Cardiac muscle cell (in vitro differentiated cells and primary cell): ENCODE data around the gene ZNF418. TPM values are rescaled to one million over a fixed set of nuclear protein-coding genes. Genes with fewer than 3 reads are reported as not detected.
A peak's percentile ranks its signal among the peaks of the same experiment; 100 is the strongest.
"Not testable (repeated sequence)": the region's sequence is repeated elsewhere in the genome, so short reads cannot be mapped to it uniquely, and the experiment has no call there.

ENCODE experiments used
- DNase-seq, 2 donors: peaks; one replicate each; pipeline versions ENCODE4 v3.0.0 to v3.0.0-alpha.2; 2010 to 2017; ENCODE audit warnings: low read depth in 1 of 2, low spot score in 1 of 2
- H3K27ac ChIP-seq: fragments of 200-600 bp; sonication (generic); 2 replicates; pipeline ENCODE4 v1.5.1; 2016
- H3K27me3 ChIP-seq: fragments of 200-600 bp; sonication (generic); 2 replicates; pipeline ENCODE4 v1.6.0; 2016; ENCODE audit warnings: control low read depth
- H3K36me3 ChIP-seq: fragments of 200-600 bp; sonication (generic); 2 replicates; pipeline ENCODE4 v1.5.1; 2016; ENCODE audit warnings: control low read depth
- H3K4me1 ChIP-seq: fragments of 200-600 bp; sonication (generic); 2 replicates; pipeline ENCODE4 v1.8.1; 2017; ENCODE audit warnings: low read depth, mild to moderate bottlenecking, mixed run types
- H3K4me3 ChIP-seq: fragments of 200-600 bp; sonication (generic); 2 replicates; pipeline ENCODE4 v1.5.1; 2016; ENCODE audit warnings: mild to moderate bottlenecking
- H3K9me3 ChIP-seq: fragments of 200-600 bp; sonication (generic); 2 replicates; pipeline ENCODE4 v1.5.1; 2017; ENCODE audit warnings: low read depth, mild to moderate bottlenecking, control low read depth
- polyA plus RNA-seq: library from polyadenylated mRNA; unstranded; fragments of >200 nt; fragmentation: Nextera tagmentation; extraction: Ambion mirVana; gene quantifications from 2 replicates; pipeline ENCODE4 v1.2.1, GENCODE V29; 2016
- total RNA-seq: library from RNA; depleted of rRNA; stranded (reverse); fragments of >200 nt; gene quantifications from 2 replicates; pipeline ENCODE4 v1.2.3, GENCODE V29; 2016
- TF ChIP-seq, protein P1 (sequence below): IDR thresholded peaks from 2 replicates; pipeline ENCODE4 v1.5.1; 2012; ENCODE audit warnings: low read depth, mild to moderate bottlenecking, low read length

Gene ZNF418
- total and polyA plus RNA-seq, 2 experiments from 2014 or later = 6.1 to 19.7 TPM

- no peaks in the 10 kb centered on the region for H3K27me3 ChIP-seq
- DNase-seq = no peak
- peak overlapping the region; percentile 90 for H3K4me3 ChIP-seq
- no peaks in the 10 kb centered on the region for H3K9me3 ChIP-seq
- H3K4me1 ChIP-seq = peaks cover 9% of the 10 kb centered on the region
- H3K27ac ChIP-seq = no peak overlapping the region
- H3K36me3 ChIP-seq = peaks cover 9% of the 10 kb centered on the region
- TF ChIP-seq, protein P1, sequence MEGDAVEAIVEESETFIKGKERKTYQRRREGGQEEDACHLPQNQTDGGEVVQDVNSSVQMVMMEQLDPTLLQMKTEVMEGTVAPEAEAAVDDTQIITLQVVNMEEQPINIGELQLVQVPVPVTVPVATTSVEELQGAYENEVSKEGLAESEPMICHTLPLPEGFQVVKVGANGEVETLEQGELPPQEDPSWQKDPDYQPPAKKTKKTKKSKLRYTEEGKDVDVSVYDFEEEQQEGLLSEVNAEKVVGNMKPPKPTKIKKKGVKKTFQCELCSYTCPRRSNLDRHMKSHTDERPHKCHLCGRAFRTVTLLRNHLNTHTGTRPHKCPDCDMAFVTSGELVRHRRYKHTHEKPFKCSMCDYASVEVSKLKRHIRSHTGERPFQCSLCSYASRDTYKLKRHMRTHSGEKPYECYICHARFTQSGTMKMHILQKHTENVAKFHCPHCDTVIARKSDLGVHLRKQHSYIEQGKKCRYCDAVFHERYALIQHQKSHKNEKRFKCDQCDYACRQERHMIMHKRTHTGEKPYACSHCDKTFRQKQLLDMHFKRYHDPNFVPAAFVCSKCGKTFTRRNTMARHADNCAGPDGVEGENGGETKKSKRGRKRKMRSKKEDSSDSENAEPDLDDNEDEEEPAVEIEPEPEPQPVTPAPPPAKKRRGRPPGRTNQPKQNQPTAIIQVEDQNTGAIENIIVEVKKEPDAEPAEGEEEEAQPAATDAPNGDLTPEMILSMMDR = no peak
These were observed 11.1 kb upstream of the ZNF418 start for GRCh38 chr19:57946316-57946715.

GRCh38 chr19:57941593-57941992 is 6.4 kb upstream of the ZNF418 start:
- no peak overlapping the region for H3K4me3 ChIP-seq
- peaks cover 7% of the 10 kb centered on the region for H3K4me1 ChIP-seq
- H3K27ac ChIP-seq = no peak overlapping the region
- DNase-seq = no peak
- no peaks in the 10 kb centered on the region for H3K9me3 ChIP-seq
- TF ChIP-seq, protein P1 = no peak
- H3K36me3 ChIP-seq = peaks cover 19% of the 10 kb centered on the region
- no peaks in the 10 kb centered on the region for H3K27me3 ChIP-seq

DNA sequence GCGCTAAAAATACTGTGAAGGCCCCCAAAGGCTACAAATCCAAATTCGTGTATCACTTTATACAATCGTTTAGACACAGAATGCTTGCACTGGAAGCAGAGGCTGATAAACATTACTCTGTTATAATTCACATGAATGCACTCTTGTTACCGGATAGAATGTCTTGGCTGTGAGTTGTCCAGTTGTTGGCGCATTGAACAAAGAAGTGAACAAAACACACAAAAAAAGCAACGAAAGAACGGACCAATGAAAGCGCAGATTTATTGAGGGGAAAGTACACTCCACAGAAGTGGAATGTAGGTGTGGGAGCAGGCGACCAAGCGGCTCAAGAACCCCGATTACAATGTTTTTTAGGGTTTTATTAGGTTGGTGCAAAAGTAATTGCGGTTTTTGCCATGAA is 529 bp upstream of the ZNF418 start:
- no peak overlapping the region for H3K27ac ChIP-seq
- no peaks in the 10 kb centered on the region for H3K4me1 ChIP-seq
- H3K4me3 ChIP-seq = no peak overlapping the region
- TF ChIP-seq, protein P1 = no peak
- peaks cover 4% of the 10 kb centered on the region for H3K36me3 ChIP-seq
- H3K9me3 ChIP-seq = no peaks in the 10 kb centered on the region
- no peak for DNase-seq
- no peaks in the 10 kb centered on the region for H3K27me3 ChIP-seq

- H3K4me1 ChIP-seq = no peaks in the 10 kb centered on the region
- no peaks in the 10 kb centered on the region for H3K9me3 ChIP-seq
- no peak overlapping the region for H3K4me3 ChIP-seq
- TF ChIP-seq, protein P1 = no peak
- no peaks in the 10 kb centered on the region for H3K27me3 ChIP-seq
- H3K36me3 ChIP-seq = peaks cover 26% of the 10 kb centered on the region
- no peak for DNase-seq
- no peak overlapping the region for H3K27ac ChIP-seq
These were observed 7.6 kb downstream of the ZNF418 start for GRCh38 chr19:57927587-57927986.

DNA sequence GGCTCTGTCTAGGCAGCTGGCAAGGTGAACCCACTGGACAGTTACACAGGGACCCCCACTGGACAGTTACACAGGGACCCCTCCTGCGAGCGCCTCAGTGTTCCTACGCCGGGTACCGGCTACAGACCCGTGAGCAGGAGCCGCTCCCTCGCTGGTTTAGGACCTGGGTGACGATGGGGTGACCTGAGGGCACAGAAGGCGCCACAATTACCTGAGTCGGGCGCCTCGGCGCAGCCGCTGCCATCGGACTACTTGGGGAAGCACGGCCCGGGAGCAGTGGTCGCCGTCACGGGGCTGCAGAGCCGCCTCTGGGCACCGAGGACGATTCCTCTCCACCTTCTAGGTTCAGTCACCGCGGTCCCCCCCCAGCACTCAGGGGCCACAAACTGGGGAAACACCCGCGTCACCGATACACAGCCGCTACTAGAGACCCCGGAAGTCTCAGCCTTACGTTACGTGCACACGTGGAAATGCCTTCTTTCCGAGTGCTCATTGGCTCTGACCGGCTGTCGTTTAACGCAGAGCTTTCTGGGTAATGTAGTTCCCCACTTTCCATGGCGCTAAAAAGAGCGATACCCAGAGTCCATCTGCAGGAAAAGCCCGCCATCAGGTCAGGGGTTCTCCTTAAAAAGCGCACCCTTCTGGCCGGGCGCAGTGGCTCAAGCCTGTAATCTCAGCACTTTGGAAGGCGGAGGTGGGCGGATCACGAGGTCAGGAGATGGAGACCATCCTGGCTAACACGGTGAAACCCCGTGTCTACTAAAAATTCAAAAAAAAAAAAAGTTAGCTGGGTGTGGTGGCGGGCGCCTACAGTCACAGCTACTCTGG is 18.8 kb downstream of the ZNF418 start, which contains the start of gene ZNF417:
TSS of gene ZNF417 (minus strand) at position 425 of the 828 bp plus-strand sequence. CDS start at position 244, 181 bp downstream.
- Histone ChIP-seq H3K36me3 (peaks cover 12% of the 10 kb centered on the region), H3K27ac (peak within 1 kb of the TSS; percentile 66)
- not testable (repeated sequence) for H3K27me3 ChIP-seq

More for the DNA sequence above, 18.8 kb downstream of the ZNF418 start, which contains the start of gene ZNF417:
- peak within 1 kb of the TSS; percentile 66 for H3K4me3 ChIP-seq
- H3K9me3 ChIP-seq, H3K4me1 ChIP-seq: not testable (repeated sequence)
- peak; percentile 96 to 97 for DNase-seq
- TF ChIP-seq, protein P1 = peak; percentile 43
